MM.1S (cell line): Measurements from ENCODE around the gene LINS1.

Experiments used
- DNase-seq: peaks from one replicate; pipeline ENCODE4 v3.0.0-alpha.2; 2015
- H2AFZ ChIP-seq: fragments of 300-600 bp; sonication (generic); 2 replicates; pipeline ENCODE4 v1.6.0; 2016; ENCODE audit warnings: antibody characterized with exemption, low read length
- H3F3A ChIP-seq: fragments of 300-600 bp; sonication (generic); 2 replicates; pipeline ENCODE4 v1.6.1; 2016; ENCODE audit warnings: mild to moderate bottlenecking, antibody characterized with exemption, low read length, moderate library complexity, mixed read lengths; ENCODE audit not compliant: insufficient read depth
- H3K27ac ChIP-seq: fragments of 300-600 bp; sonication (generic); 2 replicates; pipeline ENCODE4 v1.5.1; 2016; ENCODE audit warnings: mild to moderate bottlenecking, low read length
- H3K27me3 ChIP-seq: fragments of 300-600 bp; sonication (generic); replicated peaks from 2 replicates; pipeline ENCODE4 v1.6.0; 2016; ENCODE audit warnings: low read length; ENCODE audit not compliant: insufficient read depth
- H3K36me3 ChIP-seq: fragments of 300-600 bp; sonication (generic); replicated peaks from 2 replicates; pipeline ENCODE4 v1.6.1; 2016; ENCODE audit warnings: mild to moderate bottlenecking, low read length, mixed read lengths; ENCODE audit not compliant: insufficient read depth
- H3K4me1 ChIP-seq: fragments of 300-600 bp; sonication (generic); 2 replicates; pipeline ENCODE4 v1.6.1; 2016; ENCODE audit warnings: low read length, mixed read lengths
- H3K4me2 ChIP-seq: fragments of 300-600 bp; sonication (generic); 2 replicates; pipeline ENCODE4 v1.6.0; 2016; ENCODE audit warnings: low read depth, low read length
- H3K4me3 ChIP-seq: fragments of 300-600 bp; sonication (generic); 2 replicates; pipeline ENCODE4 v1.5.1; 2016; ENCODE audit warnings: low read length, mixed read lengths
- H3K79me2 ChIP-seq: fragments of 300-600 bp; sonication (generic); 2 replicates; pipeline ENCODE4 v1.6.1; 2016; ENCODE audit warnings: mixed run types, low read length, mixed read lengths
- H3K9ac ChIP-seq: fragments of 300-600 bp; sonication (generic); 2 replicates; pipeline ENCODE4 v1.6.1; 2016; ENCODE audit warnings: low read length, mixed read lengths
- H3K9me2 ChIP-seq: fragments of 300-600 bp; sonication (generic); replicated peaks from 2 replicates; pipeline ENCODE4 v1.6.1; 2016; ENCODE audit warnings: mild to moderate bottlenecking, low read length, mixed read lengths; ENCODE audit not compliant: insufficient read depth
- H3K9me3 ChIP-seq: fragments of 300-600 bp; sonication (generic); replicated peaks from 2 replicates; pipeline ENCODE4 v1.6.1; 2016; ENCODE audit warnings: mild to moderate bottlenecking, low read length, mixed read lengths; ENCODE audit not compliant: insufficient read depth
- H4K20me1 ChIP-seq: fragments of 300-600 bp; sonication (generic); 2 replicates; pipeline ENCODE4 v1.6.1; 2016; ENCODE audit warnings: mild to moderate bottlenecking, low read length, moderate library complexity, mixed read lengths; ENCODE audit not compliant: insufficient read depth
- CTCF ChIP-seq: fragments of 300-600 bp; sonication (generic); IDR thresholded peaks from 2 replicates; pipeline ENCODE4 v1.5.1; 2016; ENCODE audit warnings: antibody characterized with exemption, low read length, mixed read lengths
- EZH2 ChIP-seq: fragments of 300-600 bp; sonication (generic); optimal IDR thresholded peaks from 2 replicates; pipeline ENCODE3; 2017; ENCODE audit warnings: low read depth, mild to moderate bottlenecking, antibody characterized with exemption, low read length, mixed read lengths
- EZH2phosphoT487 ChIP-seq: fragments of 300-600 bp; sonication (generic); IDR thresholded peaks from 2 replicates; pipeline ENCODE4 v1.6.1; 2018; ENCODE audit warnings: antibody characterized with exemption, low read length

The LINS1 gene

GRCh38 chr15:100598655-100599054 lies 3.3 kb downstream of the LINS1 start:
- Histone ChIP-seq H3K27ac (no peak overlapping the region), H3K4me2 (no peak overlapping the region), H3K4me3 (no peak overlapping the region), H4K20me1 (no peaks in the 10 kb centered on the region), H3K36me3 (no peaks in the 10 kb centered on the region), H3K27me3 (no peaks in the 10 kb centered on the region), H3K4me1 (peaks cover 6% of the 10 kb centered on the region; the same call in 1 of the 2 replicates), H3F3A (peaks cover 2% of the 10 kb centered on the region; the same call in 1 of the 2 replicates), H3K9me3 (no peaks in the 10 kb centered on the region), H2AFZ (no peak overlapping the region), H3K9me2 (no peaks in the 10 kb centered on the region), H3K9ac (no peak overlapping the region), H3K79me2 (peaks cover 92% of the 10 kb centered on the region)
- no peak for DNase-seq
- TF ChIP-seq EZH2phosphoT487 (no peak), CTCF (no peak), EZH2 (no peak)

GRCh38 chr15:100597862-100598261 lies 4.1 kb downstream of the LINS1 start:
- Histone ChIP-seq H3K4me1 (0 out of 2 replicates have a peak, but pooled peaks cover 3% of the 10 kb centered on the region), H3K36me3 (no peaks in the 10 kb centered on the region), H3K4me2 (no peak overlapping the region), H3K4me3 (no peak overlapping the region), H4K20me1 (no peaks in the 10 kb centered on the region), H2AFZ (no peak overlapping the region), H3K79me2 (peaks cover 92% of the 10 kb centered on the region), H3K9me3 (no peaks in the 10 kb centered on the region), H3K9ac (no peak overlapping the region), H3F3A (no peaks in the 10 kb centered on the region; the same call in 1 of the 2 replicates), H3K27me3 (no peaks in the 10 kb centered on the region), H3K9me2 (no peaks in the 10 kb centered on the region), H3K27ac (no peak overlapping the region)
- no peak for DNase-seq
- TF ChIP-seq EZH2 (no peak), EZH2phosphoT487 (no peak), CTCF (no peak)

- H3K4me2 ChIP-seq = no peak overlapping the region
- 0 out of 2 replicates have a peak, but pooled peaks cover 3% of the 10 kb centered on the region for H3K4me1 ChIP-seq
- H2AFZ ChIP-seq = no peak overlapping the region
- peaks cover 98% of the 10 kb centered on the region for H3K79me2 ChIP-seq
- TF ChIP-seq EZH2phosphoT487 (no peak), CTCF (no peak), EZH2 (no peak)
- no peak overlapping the region for H3K4me3 ChIP-seq
- H3F3A ChIP-seq = no peaks in the 10 kb centered on the region; the same call in 1 of the 2 replicates
- H3K9ac ChIP-seq = no peak overlapping the region
- no peaks in the 10 kb centered on the region for H4K20me1 ChIP-seq
- no peaks in the 10 kb centered on the region for H3K36me3 ChIP-seq
- H3K9me2 ChIP-seq = no peaks in the 10 kb centered on the region
- H3K9me3 ChIP-seq = no peaks in the 10 kb centered on the region
- no peaks in the 10 kb centered on the region for H3K27me3 ChIP-seq
- no peak overlapping the region for H3K27ac ChIP-seq
- DNase-seq = no peak
Observed at GRCh38 chr15:100596792-100597191, 5.2 kb downstream of the LINS1 start.

- no peak overlapping the region for H3K9ac ChIP-seq
- no peaks in the 10 kb centered on the region for H3K27me3 ChIP-seq
- H2AFZ ChIP-seq = no peak overlapping the region
- peaks cover 98% of the 10 kb centered on the region for H3K79me2 ChIP-seq
- H3F3A ChIP-seq = no peaks in the 10 kb centered on the region
- H3K9me3 ChIP-seq = no peaks in the 10 kb centered on the region
- TF ChIP-seq EZH2 (no peak), CTCF (no peak), EZH2phosphoT487 (no peak)
- no peak for DNase-seq
- no peak overlapping the region for H3K4me2 ChIP-seq
- H3K4me3 ChIP-seq = no peak overlapping the region
- H3K9me2 ChIP-seq = no peaks in the 10 kb centered on the region
- 0 out of 2 replicates have a peak, but pooled peaks cover 3% of the 10 kb centered on the region for H3K4me1 ChIP-seq
- no peaks in the 10 kb centered on the region for H4K20me1 ChIP-seq
- no peak overlapping the region for H3K27ac ChIP-seq
- no peaks in the 10 kb centered on the region for H3K36me3 ChIP-seq
Observed at GRCh38 chr15:100595964-100596363, 6.0 kb downstream of the LINS1 start.
